SK-N-SH (cell line): ENCODE data around the gene TMEM131L. TPM values are rescaled to one million over a fixed set of nuclear protein-coding genes. Genes with fewer than 3 reads are reported as not detected.

Experiments
- CTCF ChIA-PET: fragments of 300-600, 350-600 bp; formaldehyde crosslinking; extraction: SDS; loops from one replicate; lab custom pipeline; 2021; lab: Yijun Ruan, JAX
- POLR2A ChIA-PET: fragments of 350-600 bp; sonication (Branson Sonifier 250); formaldehyde crosslinking; extraction: SDS; loops from one replicate; lab custom pipeline; 2020; ENCODE audit warnings: antibody characterized with exemption, inconsistent platforms; lab: Yijun Ruan, JAX
- DNase-seq: peaks from one replicate; pipeline ENCODE4 v3.0.0; 2012
- H2AFZ ChIP-seq: fragments of 200-600 bp; sonication (generic); 2 replicates; pipeline ENCODE4 v1.8.1; 2016; ENCODE audit warnings: antibody characterized with exemption, mild to moderate bottlenecking, low read depth
- H3F3A ChIP-seq: fragments of 200-600 bp; sonication (generic); replicated peaks from 2 replicates; pipeline ENCODE3; 2016; ENCODE audit warnings: antibody characterized with exemption, mild to moderate bottlenecking; ENCODE audit not compliant: insufficient read depth
- H3K27ac ChIP-seq, 2 experiments: fragments of 200-500 bp in 1 of 2; fragments of 200-600 bp in 1 of 2; sonication (Bioruptor generic) in 1 of 2; sonication (generic), shearing (Covaris generic) in 1 of 2; 2 replicates each; pipeline versions ENCODE4 v1.5.1 to v1.6.1; 2014 to 2016; ENCODE audit warnings: low read depth in 2 of 2, inconsistent platforms in 1 of 2, low read length in 1 of 2, mild to moderate bottlenecking in 1 of 2, mixed read lengths in 1 of 2
- H3K27me3 ChIP-seq: fragments of 200-600 bp; sonication (generic), shearing (Covaris generic); 2 replicates; pipeline ENCODE4 v1.6.1; 2016; ENCODE audit warnings: mixed run types; ENCODE audit not compliant: insufficient read depth
- H3K36me3 ChIP-seq, 2 experiments: fragments of 200-500 bp in 1 of 2; fragments of 200-600 bp in 1 of 2; sonication (Bioruptor generic) in 1 of 2; sonication (generic) in 1 of 2; replicated peaks in 1 of 2; 2 replicates each; pipeline versions ENCODE3 to v1.5.1; 2014 to 2016; ENCODE audit warnings: low read length in 1 of 2, mild to moderate bottlenecking in 1 of 2; ENCODE audit not compliant: insufficient read depth in 2 of 2, control insufficient read depth in 1 of 2
- H3K4me1 ChIP-seq, 2 experiments: fragments of 200-500 bp in 1 of 2; fragments of 200-600 bp in 1 of 2; sonication (Bioruptor generic) in 1 of 2; sonication (generic), shearing (Covaris generic) in 1 of 2; 2 replicates each; pipeline versions ENCODE4 v1.5.1 to v1.6.1; 2014 to 2016; ENCODE audit warnings: low read depth in 1 of 2, low read length in 1 of 2, mixed run types in 1 of 2; ENCODE audit not compliant: insufficient read depth in 2 of 2, control insufficient read depth in 1 of 2
- H3K4me2 ChIP-seq: fragments of 200-600 bp; sonication (generic), shearing (Covaris generic); 2 replicates; pipeline ENCODE4 v1.6.1; 2017; ENCODE audit warnings: mixed run types
- H3K4me3 ChIP-seq, 2 experiments: fragments of 200-500 bp in 1 of 2; fragments of 200-600 bp in 1 of 2; sonication (Bioruptor generic) in 1 of 2; sonication (generic), shearing (Covaris generic) in 1 of 2; 2 replicates each; pipeline versions ENCODE4 v1.5.1 to v1.8.1; 2014 to 2016; ENCODE audit warnings: low read depth in 2 of 2, inconsistent platforms in 1 of 2, low read length in 1 of 2, mild to moderate bottlenecking in 1 of 2, mixed read lengths in 1 of 2, moderate library complexity in 1 of 2
- H3K79me2 ChIP-seq: fragments of 200-600 bp; sonication (generic); 2 replicates; pipeline ENCODE4 v1.8.1; 2017; ENCODE audit warnings: mild to moderate bottlenecking; ENCODE audit not compliant: insufficient read depth
- H3K9ac ChIP-seq: fragments of 200-600 bp; sonication (generic); 2 replicates; pipeline ENCODE4 v1.6.1; 2017; ENCODE audit warnings: mixed run types
- H3K9me2 ChIP-seq: fragments of 200-600 bp; sonication (generic); 2 replicates; pipeline ENCODE4 v1.6.1; 2017; ENCODE audit warnings: mixed run types
- H3K9me3 ChIP-seq: fragments of 200-600 bp; sonication (generic); 2 replicates; pipeline ENCODE4 v1.6.1; 2017; ENCODE audit warnings: mixed run types, mild to moderate bottlenecking, moderate library complexity
- H4K20me1 ChIP-seq: fragments of 200-600 bp; sonication (generic); 2 replicates; pipeline ENCODE4 v1.6.1; 2017; ENCODE audit warnings: mild to moderate bottlenecking, mixed run types; ENCODE audit not compliant: insufficient read depth
- EZH2phosphoT487 ChIP-seq: fragments of 200-600 bp; sonication (generic); IDR thresholded peaks from 2 replicates; pipeline ENCODE4 v1.6.1; 2017; ENCODE audit warnings: low read depth, mixed run types, mild to moderate bottlenecking, antibody characterized with exemption, moderate library complexity, borderline replicate concordance
- FOSL2 ChIP-seq: IDR thresholded peaks from 2 replicates; pipeline ENCODE4 v1.4.0; 2012; ENCODE audit warnings: low read depth, mild to moderate bottlenecking, moderate library complexity, borderline replicate concordance
- FOXJ3 ChIP-seq: sonication (generic); formaldehyde crosslinking; IDR thresholded peaks from 2 replicates; pipeline ENCODE4 v1.5.1; 2020; ENCODE audit warnings: mild to moderate bottlenecking, missing genetic modification reagents
- GABPA ChIP-seq: IDR thresholded peaks from 2 replicates; pipeline ENCODE4 v1.4.0; 2012; ENCODE audit warnings: low read depth, mild to moderate bottlenecking
- JUND ChIP-seq: IDR thresholded peaks from 2 replicates; pipeline ENCODE4 v1.4.0; 2012
- MAX ChIP-seq: IDR thresholded peaks from 2 replicates; pipeline ENCODE4 v1.4.0; 2012; ENCODE audit warnings: low read depth
- MXI1 ChIP-seq: IDR thresholded peaks from 2 replicates; pipeline ENCODE4 v1.6.1; 2012; ENCODE audit warnings: mild to moderate bottlenecking, low read depth, low read length, improper control_type of control experiment
- RAD21 ChIP-seq: IDR thresholded peaks from 2 replicates; pipeline ENCODE4 v1.6.1; 2012; ENCODE audit warnings: mild to moderate bottlenecking, low read length
- RCOR1 ChIP-seq: fragments of 150-350 bp; IDR thresholded peaks from 2 replicates; pipeline ENCODE4 v1.6.1; 2017; ENCODE audit warnings: antibody characterized with exemption, low read length
- RFX5 ChIP-seq: IDR thresholded peaks from 2 replicates; pipeline ENCODE4 v1.6.1; 2012; ENCODE audit warnings: mild to moderate bottlenecking, improper control_type of control experiment, low read length
- SMC3 ChIP-seq: IDR thresholded peaks from 2 replicates; pipeline ENCODE4 v1.6.1; 2012; ENCODE audit warnings: low read depth, low read length, improper control_type of control experiment
- TAF1 ChIP-seq: IDR thresholded peaks from 2 replicates; pipeline ENCODE4 v1.6.1; 2012; ENCODE audit warnings: low read depth, mild to moderate bottlenecking, low read length, moderate library complexity, borderline replicate concordance
- TCF12 ChIP-seq: IDR thresholded peaks from 2 replicates; pipeline ENCODE4 v1.4.0; 2012
- TEAD4 ChIP-seq: IDR thresholded peaks from 2 replicates; pipeline ENCODE4 v1.4.0; 2012; ENCODE audit warnings: mild to moderate bottlenecking, borderline replicate concordance; ENCODE audit not compliant: insufficient read depth
- USF2 ChIP-seq: fragments of 150-350 bp; IDR thresholded peaks from 2 replicates; pipeline ENCODE4 v1.6.1; 2017; ENCODE audit warnings: antibody characterized with exemption, low read length, low read depth, borderline replicate concordance
- YY1 ChIP-seq: IDR thresholded peaks from 2 replicates; pipeline ENCODE4 v1.4.0; 2012; ENCODE audit warnings: low read depth, mild to moderate bottlenecking
- ZBTB33 ChIP-seq: IDR thresholded peaks from 2 replicates; pipeline ENCODE4 v1.4.0; 2012; ENCODE audit warnings: low read depth, borderline replicate concordance
- WGBS: methylation state at CpG from one replicate; pipeline ENCODE4 v1.1.6; 2017; ENCODE audit warnings: low lambda C conversion rate; 5-methylcytosine and 5-hydroxymethylcytosine counted together
- polyA plus RNA-seq, 3 experiments: library from polyadenylated mRNA; depleted of rRNA; stranded (reverse); fragments of >200 nt; gene quantifications; 2 replicates each; pipeline ENCODE4 v1.2.3, GENCODE V29; 2012
- TF ChIP-seq, protein P1 (sequence below): fragments of 200-600 bp; sonication (generic); IDR thresholded peaks from 2 replicates; pipeline ENCODE4 v1.6.1; 2017; ENCODE audit warnings: antibody characterized with exemption, mild to moderate bottlenecking, moderate library complexity

TMEM131L gene
- polyA plus RNA-seq, 1 of the 3 experiments (the other 2 are of a cell fraction), result 6.2 TPM

DNA sequence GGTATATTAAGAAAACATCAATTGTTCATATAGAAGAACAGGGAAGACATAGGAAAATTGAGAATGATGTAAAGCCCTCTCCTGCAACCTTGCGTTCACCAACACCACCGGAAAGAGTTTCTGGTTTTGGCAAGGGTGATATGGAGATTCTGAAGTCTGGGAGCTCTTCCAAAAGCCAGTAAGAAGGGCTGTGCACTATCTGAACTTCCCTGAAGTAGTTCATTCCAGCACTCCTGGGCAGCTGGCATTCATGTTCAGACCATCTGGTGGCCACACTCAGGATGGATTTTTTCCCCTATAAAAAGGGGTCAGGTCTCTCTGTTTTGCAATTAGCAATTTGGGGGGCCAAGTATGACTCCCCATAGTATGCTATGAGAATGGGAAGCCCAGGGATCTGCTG is 202.5 kb downstream of the TMEM131L start:
- ChIA-PET CTCF (interaction anchor here (1.4 kb wide), 1 partner anchor 81 kb away, joined by 5 read pairs; no protein-coding TSS in a partner anchor), POLR2A (no interaction called here)
- WGBS, result 52% methylated on average over 2 of the region's 2 CpGs

GRCh38 chr4:153669838-153670237 is 203.7 kb downstream of the TMEM131L start:
- Histone ChIP-seq H3K79me2 (no peaks in the 10 kb centered on the region), H3K9me2 (no peaks in the 10 kb centered on the region), H3K9ac (no peak overlapping the region), H3K9me3 (peaks cover under 1% of the 10 kb centered on the region; the same call in 1 of the 2 replicates), H3K27me3 (no peaks in the 10 kb centered on the region; the same call in 1 of the 2 replicates), H3K27ac (no peak overlapping the region), H3K4me2 (no peak overlapping the region), H2AFZ (no peak overlapping the region), H3K4me3 (no peak overlapping the region), H4K20me1 (no peaks in the 10 kb centered on the region), H3F3A (no peaks in the 10 kb centered on the region), H3K4me1 (no peaks in the 10 kb centered on the region), H3K36me3 (no peaks in the 10 kb centered on the region)
- WGBS, result 16% methylated on average over 3 of the region's 3 CpGs
- DNase-seq, result no peak
- ChIA-PET CTCF (interaction anchor here (0.6 to 1.7 kb wide), 2 partner anchors 51 to 80 kb away, joined by 3 to 4 read pairs; no protein-coding TSS in a partner anchor), POLR2A (no interaction called here)
- TF ChIP-seq EZH2phosphoT487, result no peak
- TF ChIP-seq RAD21, result no peak
- peak; percentile 41; the same call in 1 of the 2 replicates for TF ChIP-seq TEAD4
- no peak for TF ChIP-seq YY1
- no peak for TF ChIP-seq SMC3
- no peak for TF ChIP-seq MXI1
- no peak for TF ChIP-seq TAF1
- TF ChIP-seq FOSL2, result no peak
- TF ChIP-seq, protein P1, sequence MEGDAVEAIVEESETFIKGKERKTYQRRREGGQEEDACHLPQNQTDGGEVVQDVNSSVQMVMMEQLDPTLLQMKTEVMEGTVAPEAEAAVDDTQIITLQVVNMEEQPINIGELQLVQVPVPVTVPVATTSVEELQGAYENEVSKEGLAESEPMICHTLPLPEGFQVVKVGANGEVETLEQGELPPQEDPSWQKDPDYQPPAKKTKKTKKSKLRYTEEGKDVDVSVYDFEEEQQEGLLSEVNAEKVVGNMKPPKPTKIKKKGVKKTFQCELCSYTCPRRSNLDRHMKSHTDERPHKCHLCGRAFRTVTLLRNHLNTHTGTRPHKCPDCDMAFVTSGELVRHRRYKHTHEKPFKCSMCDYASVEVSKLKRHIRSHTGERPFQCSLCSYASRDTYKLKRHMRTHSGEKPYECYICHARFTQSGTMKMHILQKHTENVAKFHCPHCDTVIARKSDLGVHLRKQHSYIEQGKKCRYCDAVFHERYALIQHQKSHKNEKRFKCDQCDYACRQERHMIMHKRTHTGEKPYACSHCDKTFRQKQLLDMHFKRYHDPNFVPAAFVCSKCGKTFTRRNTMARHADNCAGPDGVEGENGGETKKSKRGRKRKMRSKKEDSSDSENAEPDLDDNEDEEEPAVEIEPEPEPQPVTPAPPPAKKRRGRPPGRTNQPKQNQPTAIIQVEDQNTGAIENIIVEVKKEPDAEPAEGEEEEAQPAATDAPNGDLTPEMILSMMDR, result no peak
- peak; percentile 57 for TF ChIP-seq JUND
- TF ChIP-seq USF2, result no peak

More for the DNA sequence above, 202.5 kb downstream of the TMEM131L start:
- Histone ChIP-seq H3K36me3 (no peaks in the 10 kb centered on the region), H4K20me1 (no peaks in the 10 kb centered on the region), H2AFZ (no peak overlapping the region), H3K9me2 (no peaks in the 10 kb centered on the region), H3K4me1 (no peaks in the 10 kb centered on the region), H3F3A (no peaks in the 10 kb centered on the region)
- TF ChIP-seq GABPA (no peak), TCF12 (peak; percentile 68), YY1 (no peak), FOXJ3 (no peak), ZBTB33 (no peak), RFX5 (no peak), MAX (0 out of 2 replicates have a peak, but pooled peaks have one; percentile 33), RCOR1 (no peak), SMC3 (no peak)
- TF ChIP-seq, protein P1, result no peak
- TF ChIP-seq, all 33 proteins: peak for 2
- H3K27ac ChIP-seq, result no peak overlapping the region
- H3K9ac ChIP-seq, result no peak overlapping the region
- no peaks in the 10 kb centered on the region; the same call in 1 of the 2 replicates for H3K27me3 ChIP-seq
- H3K9me3 ChIP-seq, result no peaks in the 10 kb centered on the region
- no peaks in the 10 kb centered on the region for H3K79me2 ChIP-seq
- DNase-seq, result no peak
- H3K4me3 ChIP-seq, result no peak overlapping the region
- H3K4me2 ChIP-seq, result no peak overlapping the region
